HG03457 (cell line): ENCODE data around the gene HIGD2A.
"Not testable (repeated sequence)": the region's sequence is repeated elsewhere in the genome, so short reads cannot be mapped to it uniquely, and the experiment has no call there.

ENCODE experiments used
- ATAC-seq: cut with Tn5 transposase; IDR thresholded peaks from one replicate; pipeline ENCODE4 v1.9.1; 2021; ENCODE audit warnings: moderate number of reproducible peaks; ENCODE audit not compliant: unreplicated experiment

Gene HIGD2A

DNA sequence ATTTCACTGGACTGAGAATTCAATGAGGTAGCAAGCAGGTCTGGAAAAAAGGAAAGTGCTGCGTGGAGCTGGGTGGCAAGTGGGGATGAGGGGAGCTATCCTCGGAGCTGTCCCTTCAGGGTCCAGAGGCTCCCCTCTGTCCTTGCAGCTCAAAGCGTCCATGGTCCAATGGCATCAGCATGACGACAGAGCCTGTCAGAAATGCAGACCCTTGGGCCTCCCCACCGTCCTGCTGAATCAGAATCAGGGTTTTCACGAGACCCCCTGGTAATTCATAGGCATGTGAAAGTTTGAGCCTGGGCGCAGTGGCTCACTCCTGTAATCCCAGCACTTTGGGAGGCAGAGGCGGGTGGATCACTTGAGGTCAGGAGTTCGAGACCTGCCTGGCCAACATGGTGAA is 5.5 kb downstream of the HIGD2A start:
- no peak for ATAC-seq

- no peak for ATAC-seq
Measured at GRCh38 chr5:176394881-176395675, 6.5 kb downstream of the HIGD2A start.

- ATAC-seq, result no peak
Measured at GRCh38 chr5:176396330-176396729, 7.8 kb downstream of the HIGD2A start.

DNA sequence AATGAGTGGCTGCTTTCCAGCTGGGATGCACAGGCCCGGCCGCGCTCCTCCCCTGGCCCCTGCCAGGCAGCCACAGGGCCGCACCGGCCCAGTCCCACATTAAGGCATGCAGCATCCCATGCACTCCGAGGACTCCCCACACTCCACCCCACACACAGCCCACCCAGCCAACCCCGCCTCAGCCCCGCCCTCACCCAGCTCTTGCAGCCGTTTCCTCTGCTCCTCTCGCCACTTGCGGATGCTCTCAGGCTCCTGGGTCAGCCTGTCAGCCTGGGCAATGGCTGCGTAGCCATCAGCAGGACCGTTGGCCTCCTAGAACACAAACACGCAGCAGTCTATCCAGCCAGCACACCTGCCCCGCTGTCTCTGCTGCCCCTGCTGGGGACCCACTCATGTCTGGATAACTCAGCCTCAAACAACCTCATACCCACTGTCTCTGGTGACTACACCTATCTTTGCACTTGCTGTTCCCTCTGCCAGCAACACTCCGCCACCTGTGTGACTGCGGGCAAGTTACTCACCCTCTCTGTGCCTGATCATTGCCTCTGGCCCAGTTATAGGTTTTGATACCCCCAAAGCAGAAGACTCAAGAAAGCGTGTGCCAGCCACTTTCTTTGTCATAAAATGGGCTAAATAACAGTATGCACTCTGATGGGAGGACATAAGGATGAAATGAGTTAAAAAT is 9.3 kb downstream of the HIGD2A start:
- no peak for ATAC-seq

GRCh38 chr5:176400382-176401156 is 12.0 kb downstream of the HIGD2A start:
- ATAC-seq, result no peak

- ATAC-seq, result no peak
Measured at GRCh38 chr5:176401281-176402205, 13.0 kb downstream of the HIGD2A start.

DNA sequence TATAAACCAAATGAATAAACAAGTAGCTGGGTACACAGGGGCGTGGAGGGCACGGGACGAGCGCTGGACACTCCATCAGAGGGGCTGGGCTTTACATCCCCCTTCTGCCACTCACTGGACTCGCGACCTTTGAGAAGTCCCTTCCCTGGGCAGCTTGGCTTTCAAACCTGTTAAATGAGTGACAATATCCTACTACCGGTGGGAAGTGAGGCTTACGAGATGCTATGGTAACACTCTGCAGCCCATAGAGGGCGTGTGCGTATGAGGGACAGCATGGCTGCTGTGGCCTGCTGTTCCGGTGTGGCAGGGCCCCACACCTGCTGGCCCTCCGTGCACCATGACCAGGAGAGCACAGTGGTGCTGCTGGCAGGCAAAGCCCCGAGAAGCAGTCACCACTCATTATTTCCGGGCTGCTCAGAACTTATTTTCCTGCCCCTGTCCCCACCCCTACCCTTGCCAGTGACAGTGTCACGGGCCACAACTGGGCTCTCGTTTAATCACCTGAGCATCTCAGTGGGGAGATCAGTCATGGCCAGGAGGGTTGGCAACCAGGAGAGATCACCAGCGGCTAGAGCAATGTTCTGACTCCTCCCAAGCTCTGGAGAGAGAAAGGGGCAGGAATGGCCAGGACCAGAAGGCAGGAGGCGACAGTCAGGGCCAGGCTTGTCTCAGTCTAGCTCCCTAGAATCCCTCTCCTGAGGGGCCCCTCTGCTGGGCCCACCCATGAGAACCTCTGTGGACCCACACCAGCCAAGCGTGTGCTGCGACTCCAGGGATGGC is 17.3 kb downstream of the HIGD2A start:
- no peak for ATAC-seq

DNA sequence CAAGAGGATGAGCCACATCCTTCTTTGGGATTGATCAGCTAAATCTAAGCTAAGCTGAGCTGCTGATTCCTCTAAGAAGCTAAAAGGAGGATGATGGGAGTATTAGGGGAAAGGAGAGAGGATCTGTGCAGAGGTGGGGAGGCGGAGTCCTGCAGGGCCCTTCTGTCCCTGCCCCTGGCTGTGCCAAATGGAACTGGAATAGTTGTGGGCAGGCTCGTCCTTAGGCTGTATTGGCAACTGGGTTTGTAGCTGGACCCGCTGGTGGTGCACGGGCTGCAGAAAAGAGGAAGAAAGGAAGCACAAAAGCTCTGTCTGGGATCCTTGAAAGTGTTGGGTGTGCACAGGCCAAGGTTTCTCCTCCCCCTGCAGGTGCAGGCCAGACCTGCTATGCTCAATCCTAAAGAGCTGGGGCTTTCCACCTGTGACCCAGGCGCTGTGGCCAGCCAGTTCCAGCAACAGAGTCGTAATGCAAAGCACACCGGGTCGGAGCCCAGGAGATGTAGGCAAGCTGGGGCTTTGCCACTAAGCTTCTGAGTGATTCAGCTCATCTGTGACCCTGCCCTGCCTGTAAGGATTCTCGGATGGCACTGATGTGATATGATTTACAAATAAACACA is 18.0 kb downstream of the HIGD2A start:
- no peak for ATAC-seq

GRCh38 chr5:176407456-176408251 is 19.1 kb downstream of the HIGD2A start:
- ATAC-seq, result no peak

DNA sequence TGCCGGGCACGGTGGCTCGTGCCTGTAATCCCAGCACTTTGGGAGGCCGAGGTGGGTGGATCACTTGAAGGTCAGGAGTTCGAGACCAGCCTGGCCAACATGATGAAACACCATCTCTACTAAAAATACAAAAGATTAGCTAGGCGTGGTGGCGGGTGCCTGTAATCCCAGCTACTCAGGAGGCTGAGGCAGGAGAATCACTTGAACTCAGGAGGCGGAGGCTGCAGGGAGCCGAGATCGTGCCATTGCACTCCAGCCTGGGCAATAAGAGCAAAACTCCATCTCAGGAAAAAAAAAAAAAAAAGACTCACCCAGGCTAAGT is 19.7 kb downstream of the HIGD2A start:
- not testable (repeated sequence) for ATAC-seq

DNA sequence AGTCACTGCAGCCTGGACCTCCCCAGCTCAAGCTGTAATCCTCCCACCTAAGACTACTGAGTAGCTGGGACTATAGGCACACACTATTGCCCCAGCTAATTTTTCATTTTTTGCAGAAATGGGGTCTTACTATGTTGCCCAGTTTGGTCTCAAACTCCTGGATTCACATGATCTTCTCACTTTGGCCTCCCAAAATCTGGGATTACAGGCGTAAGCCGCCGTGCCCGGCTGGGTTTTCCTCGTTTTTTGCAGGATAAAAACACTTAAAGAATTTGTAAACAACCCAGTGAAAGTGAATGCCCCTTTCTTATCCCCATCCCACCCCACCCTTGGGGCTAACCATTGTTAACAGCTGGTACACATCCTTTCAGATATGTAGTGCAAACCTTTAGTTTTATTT is 20.0 kb downstream of the HIGD2A start:
- ATAC-seq, result no peak

DNA sequence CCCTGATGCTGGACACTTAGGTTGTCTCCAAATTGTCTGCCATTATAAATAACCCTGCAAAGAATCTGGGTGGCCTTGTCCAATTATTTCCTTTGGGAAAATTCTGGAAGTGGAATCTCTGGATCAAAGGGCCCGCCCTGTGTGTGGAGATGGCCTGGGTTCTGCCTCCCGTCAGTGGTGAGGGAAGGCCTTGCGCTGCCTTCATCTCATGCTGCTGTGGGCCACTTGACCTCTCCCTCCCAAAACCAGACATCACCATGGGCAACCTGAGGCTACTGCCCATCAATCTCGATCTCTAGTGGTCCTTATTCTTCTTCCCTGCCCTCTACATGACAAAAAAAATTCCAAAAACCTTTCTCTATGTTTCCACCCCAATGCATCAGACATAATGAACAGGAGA is 21.2 kb downstream of the HIGD2A start:
- ATAC-seq, result no peak

- no peak for ATAC-seq
Measured at GRCh38 chr5:176410486-176411180, 22.1 kb downstream of the HIGD2A start.

- ATAC-seq, result no peak
Measured at GRCh38 chr5:176412517-176413254, 24.1 kb downstream of the HIGD2A start.

GRCh38 chr5:176413255-176413565 is 24.7 kb downstream of the HIGD2A start:
- ATAC-seq, result no peak

DNA sequence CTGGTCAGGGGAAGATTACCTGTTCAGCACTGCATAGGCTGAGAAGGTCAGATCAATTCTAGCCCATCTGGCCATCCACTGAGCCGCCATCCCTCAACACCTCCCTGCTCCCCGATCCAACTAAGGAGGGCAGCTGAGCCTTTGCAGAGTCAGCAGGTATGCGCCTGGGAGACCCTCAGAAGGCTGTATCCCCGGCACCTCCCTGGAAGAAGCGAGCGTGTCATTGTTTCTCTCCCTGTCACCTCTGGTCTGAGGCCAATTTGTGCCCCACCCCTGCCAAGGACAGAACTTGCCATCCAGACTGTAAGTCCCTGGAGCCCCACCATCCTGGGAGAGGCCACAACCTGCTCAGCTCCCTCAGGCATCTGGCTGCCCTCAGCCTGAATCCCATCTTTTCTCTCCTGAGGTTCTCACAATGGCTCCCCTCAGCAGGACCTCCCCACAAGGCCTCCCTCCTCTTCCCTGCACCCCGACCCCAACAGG is 25.2 kb downstream of the HIGD2A start:
- ATAC-seq, result no peak

GRCh38 chr5:176414704-176415103 is 26.2 kb downstream of the HIGD2A start:
- ATAC-seq, result no peak
